Suppressor macrophage (primary cell): Measurements from ENCODE around the gene MED12L.

ENCODE experiments used
- DNase-seq, 4 experiments: peaks; one replicate each; pipeline ENCODE4 v3.0.0-alpha.2; 2020 to 2022

MED12L gene

GRCh38 chr3:151425627-151426340 lies 340.3 kb downstream of the MED12L start:
- no peak for DNase-seq

GRCh38 chr3:151426341-151426657 lies 340.8 kb downstream of the MED12L start:
- peak in 2 of 4 experiments; percentile 19 for DNase-seq

GRCh38 chr3:151428386-151428785 lies 342.9 kb downstream of the MED12L start:
- DNase-seq = no peak

- DNase-seq = no peak
These were observed 345.5 kb downstream of the MED12L start for GRCh38 chr3:151430821-151431484.

GRCh38 chr3:151431940-151432339 lies 346.5 kb downstream of the MED12L start:
- DNase-seq = peak in 3 of 4 experiments; percentile 22 to 39 (median 36)

GRCh38 chr3:151432616-151433372 lies 347.3 kb downstream of the MED12L start:
- no peak for DNase-seq

- DNase-seq = peak; percentile 18 to 65 (median 28)
These were observed 348.9 kb downstream of the MED12L start for GRCh38 chr3:151434151-151434890.

- no peak for DNase-seq
These were observed 351.4 kb downstream of the MED12L start for GRCh38 chr3:151436675-151437446.

- no peak for DNase-seq
These were observed 352.4 kb downstream of the MED12L start for GRCh38 chr3:151437906-151438305.

GRCh38 chr3:151439652-151440125 lies 354.2 kb downstream of the MED12L start:
- peak; percentile 72 to 83 (median 76) for DNase-seq

GRCh38 chr3:151440940-151441339 lies 355.5 kb downstream of the MED12L start:
- DNase-seq = no peak

GRCh38 chr3:151443583-151443982 lies 358.1 kb downstream of the MED12L start:
- no peak for DNase-seq

- peak; percentile 48 to 64 (median 56) for DNase-seq
These were observed 360.0 kb downstream of the MED12L start for GRCh38 chr3:151445273-151446001.

GRCh38 chr3:151446002-151446340 lies 360.5 kb downstream of the MED12L start:
- DNase-seq = no peak

- no peak for DNase-seq
These were observed 366.9 kb downstream of the MED12L start for GRCh38 chr3:151452368-151452767.

- no peak for DNase-seq
These were observed 367.4 kb downstream of the MED12L start for GRCh38 chr3:151452841-151453240.

GRCh38 chr3:151456065-151456464 lies 370.6 kb downstream of the MED12L start:
- no peak for DNase-seq

- DNase-seq = no peak
These were observed 373.9 kb downstream of the MED12L start for GRCh38 chr3:151459358-151459757.

GRCh38 chr3:151460228-151460627 lies 374.8 kb downstream of the MED12L start:
- DNase-seq = no peak

- peak in 1 of 4 experiments; percentile 17 for DNase-seq
These were observed 375.4 kb downstream of the MED12L start, which contains the start of gene IGSF10 for GRCh38 chr3:151460774-151461450. Gene IGSF10, minus strand, starts transcription at chr3:151461061. Its CDS starts 2,352 bp downstream, at chr3:151458709.
